HL-60 (cell line): Measurements from ENCODE around the gene SMG7.

Source experiments
- DNase-seq, 2 experiments: peaks; one replicate each; pipeline ENCODE4 v3.0.0-alpha.2; 2010 to 2020; ENCODE audit warnings: low read depth in 1 of 2, low spot score in 1 of 2
- H3K27ac ChIP-seq: fragments of 250-450 bp; sonication (Bioruptor Pico); replicated peaks from 2 replicates; pipeline ENCODE4 v1.5.1; 2020; ENCODE audit warnings: mild to moderate bottlenecking, moderate library complexity
- H3K27me3 ChIP-seq: fragments of 250-450 bp; sonication (Bioruptor Pico); 2 replicates; pipeline ENCODE4 v1.5.1; 2021; ENCODE audit warnings: mild to moderate bottlenecking, moderate library complexity; ENCODE audit not compliant: insufficient read depth, poor library complexity, severe bottlenecking
- H3K4me3 ChIP-seq: replicated peaks from 2 replicates; pipeline ENCODE4 v1.5.1; 2011; ENCODE audit warnings: mild to moderate bottlenecking, control low read depth, low read length; ENCODE audit not compliant: insufficient read depth
- CTCF ChIP-seq: IDR thresholded peaks from one replicate; pipeline ENCODE4 v1.5.1; 2011; ENCODE audit warnings: low read length, control low read depth, inconsistent platforms; ENCODE audit not compliant: insufficient read depth
- GABPA ChIP-seq: IDR thresholded peaks from 2 replicates; pipeline ENCODE4 v1.6.1; 2012; ENCODE audit warnings: low read depth
- POLR2AphosphoS5 ChIP-seq: IDR thresholded peaks from 2 replicates; pipeline ENCODE4 v1.6.1; 2012; ENCODE audit warnings: low read depth
- SPI1 ChIP-seq: IDR thresholded peaks from 2 replicates; pipeline ENCODE4 v1.6.1; 2012; ENCODE audit warnings: low read depth, mild to moderate bottlenecking, borderline replicate concordance
- TF ChIP-seq, protein P1 (sequence below): IDR thresholded peaks from 2 replicates; pipeline ENCODE4 v1.6.1; 2012; ENCODE audit warnings: low read depth; ENCODE audit not compliant: insufficient replicate concordance

The SMG7 gene

GRCh38 chr1:183537405-183537804 lies 65.1 kb downstream of the SMG7 start:
- no peak for TF ChIP-seq POLR2AphosphoS5
- TF ChIP-seq SPI1 = no peak
- TF ChIP-seq CTCF = no peak
- TF ChIP-seq, protein P1, sequence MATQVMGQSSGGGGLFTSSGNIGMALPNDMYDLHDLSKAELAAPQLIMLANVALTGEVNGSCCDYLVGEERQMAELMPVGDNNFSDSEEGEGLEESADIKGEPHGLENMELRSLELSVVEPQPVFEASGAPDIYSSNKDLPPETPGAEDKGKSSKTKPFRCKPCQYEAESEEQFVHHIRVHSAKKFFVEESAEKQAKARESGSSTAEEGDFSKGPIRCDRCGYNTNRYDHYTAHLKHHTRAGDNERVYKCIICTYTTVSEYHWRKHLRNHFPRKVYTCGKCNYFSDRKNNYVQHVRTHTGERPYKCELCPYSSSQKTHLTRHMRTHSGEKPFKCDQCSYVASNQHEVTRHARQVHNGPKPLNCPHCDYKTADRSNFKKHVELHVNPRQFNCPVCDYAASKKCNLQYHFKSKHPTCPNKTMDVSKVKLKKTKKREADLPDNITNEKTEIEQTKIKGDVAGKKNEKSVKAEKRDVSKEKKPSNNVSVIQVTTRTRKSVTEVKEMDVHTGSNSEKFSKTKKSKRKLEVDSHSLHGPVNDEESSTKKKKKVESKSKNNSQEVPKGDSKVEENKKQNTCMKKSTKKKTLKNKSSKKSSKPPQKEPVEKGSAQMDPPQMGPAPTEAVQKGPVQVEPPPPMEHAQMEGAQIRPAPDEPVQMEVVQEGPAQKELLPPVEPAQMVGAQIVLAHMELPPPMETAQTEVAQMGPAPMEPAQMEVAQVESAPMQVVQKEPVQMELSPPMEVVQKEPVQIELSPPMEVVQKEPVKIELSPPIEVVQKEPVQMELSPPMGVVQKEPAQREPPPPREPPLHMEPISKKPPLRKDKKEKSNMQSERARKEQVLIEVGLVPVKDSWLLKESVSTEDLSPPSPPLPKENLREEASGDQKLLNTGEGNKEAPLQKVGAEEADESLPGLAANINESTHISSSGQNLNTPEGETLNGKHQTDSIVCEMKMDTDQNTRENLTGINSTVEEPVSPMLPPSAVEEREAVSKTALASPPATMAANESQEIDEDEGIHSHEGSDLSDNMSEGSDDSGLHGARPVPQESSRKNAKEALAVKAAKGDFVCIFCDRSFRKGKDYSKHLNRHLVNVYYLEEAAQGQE = no peak
- no peak for TF ChIP-seq GABPA
- Histone ChIP-seq H3K4me3 (no peak overlapping the region), H3K27ac (no peak overlapping the region), H3K27me3 (no peaks in the 10 kb centered on the region)
- no peak for DNase-seq

GRCh38 chr1:183543619-183544204 lies 71.4 kb downstream of the SMG7 start:
- no peaks in the 10 kb centered on the region for H3K27me3 ChIP-seq
- peak; percentile 6 to 53 for DNase-seq
- no peak; the same call in 1 of the 2 replicates for TF ChIP-seq SPI1
- TF ChIP-seq CTCF = peak; percentile 49
- no peak overlapping the region for H3K4me3 ChIP-seq
- H3K27ac ChIP-seq = no peak overlapping the region

- no peaks in the 10 kb centered on the region for H3K27me3 ChIP-seq
- H3K4me3 ChIP-seq = no peak overlapping the region
- no peak overlapping the region for H3K27ac ChIP-seq
- TF ChIP-seq GABPA (no peak), SPI1 (no peak)
- no peak for DNase-seq
Measured at GRCh38 chr1:183544598-183545297, 72.4 kb downstream of the SMG7 start.

DNA sequence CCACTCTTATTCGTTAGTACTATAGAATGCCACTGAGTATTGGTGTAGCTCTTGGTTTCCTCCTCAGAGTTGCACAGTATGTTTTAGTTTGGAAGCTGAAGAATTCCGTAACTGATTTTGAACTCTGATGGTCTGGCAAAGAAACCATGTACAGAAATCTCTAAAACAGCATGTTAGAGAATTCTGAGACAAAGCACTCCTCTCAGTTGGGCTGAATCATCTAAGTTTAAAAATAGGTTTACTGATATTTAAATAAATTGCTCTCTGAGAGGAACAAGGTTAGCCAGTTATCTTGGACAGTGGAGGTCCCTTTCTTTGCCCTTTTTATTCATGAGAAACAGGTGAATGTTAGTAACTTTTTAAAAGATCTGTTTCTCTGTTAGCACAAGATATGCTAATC lies 74.1 kb downstream of the SMG7 start:
- TF ChIP-seq GABPA (no peak), SPI1 (no peak), CTCF (no peak), POLR2AphosphoS5 (no peak)
- TF ChIP-seq, protein P1 = no peak
- H3K4me3 ChIP-seq = no peak overlapping the region

More for the DNA sequence above, 74.1 kb downstream of the SMG7 start:
- Histone ChIP-seq H3K27me3 (no peaks in the 10 kb centered on the region), H3K27ac (no peak overlapping the region)
- DNase-seq = no peak
